Stomach (tissue), 9 donors: ENCODE results near the gene ELP2. TPM values are rescaled to one million over a fixed set of nuclear protein-coding genes. Genes with fewer than 3 reads are reported as not detected.
"Not testable (repeated sequence)": the region's sequence is repeated elsewhere in the genome, so short reads cannot be mapped to it uniquely, and the experiment has no call there.

ENCODE experiments used
- DNase-seq, 2 donors: peaks; one replicate each; pipeline versions ENCODE4 v3.0.0 to v3.0.0-alpha.2; 2013 to 2019
- H3K27ac ChIP-seq, 5 donors: fragments of 200-600 bp in 4 of 5; sonication (generic) in 4 of 5; one replicate each; pipeline ENCODE4 v1.5.1; 2013 to 2019; ENCODE audit warnings: mild to moderate bottlenecking in 1 of 5, moderate library complexity in 1 of 5
- H3K27me3 ChIP-seq, 3 donors: fragments of 200-600 bp; sonication (generic); one replicate each; pipeline ENCODE4 v1.5.1; 2017 to 2019; ENCODE audit warnings: mixed run types in 1 of 3
- H3K36me3 ChIP-seq, 4 donors: fragments of 200-600 bp; sonication (generic); 1 replicate in 3 of 4; 2 replicates in 1 of 4; pipeline ENCODE4 v1.5.1; 2016 to 2019
- H3K4me1 ChIP-seq, 4 donors: fragments of 200-600 bp; sonication (generic); one replicate each; pipeline ENCODE4 v1.5.1; 2016 to 2019
- H3K4me3 ChIP-seq, 4 donors: fragments of 200-600 bp; sonication (generic) in 3 of 4; one replicate each; pipeline ENCODE4 v1.5.1; 2016 to 2019; ENCODE audit warnings: mild to moderate bottlenecking in 1 of 4
- H3K9me3 ChIP-seq, 4 donors: fragments of 200-600 bp; sonication (generic); one replicate each; pipeline ENCODE4 v1.5.1; 2016 to 2019
- CTCF ChIP-seq, 7 experiments: fragments of 450-650 bp in 4 of 7; fragments of 200-600 bp in 3 of 7; sonication (generic) in 3 of 7; IDR thresholded peaks; one replicate each; pipeline ENCODE4 v1.5.1; 2016 to 2019; ENCODE audit warnings: antibody characterized with exemption in 7 of 7, control low read depth in 2 of 7, mild to moderate bottlenecking in 1 of 7
- EP300 ChIP-seq: sonication (generic); formaldehyde crosslinking; IDR thresholded peaks from one replicate; pipeline ENCODE4 v1.6.1; 2017; ENCODE audit warnings: antibody characterized with exemption
- POLR2A ChIP-seq, 4 donors: fragments of 450-650 bp; IDR thresholded peaks; one replicate each; pipeline ENCODE4 v1.6.1; 2016; ENCODE audit warnings: antibody characterized with exemption in 4 of 4, control low read depth in 2 of 4, mild to moderate bottlenecking in 1 of 4, moderate library complexity in 1 of 4
- POLR2AphosphoS5 ChIP-seq, 3 donors: sonication (generic); formaldehyde crosslinking; IDR thresholded peaks; one replicate each; pipeline ENCODE4 v1.6.1; 2016; ENCODE audit warnings: antibody characterized with exemption in 3 of 3
- WGBS, 5 donors: extraction: QIAGEN DNeasy Blood & Tissue Kit in 3 of 5; methylation state at CpG; one replicate each; pipeline versions ENCODE4 v1.1.5 to v1.1.7; 2013 to 2018; 5-methylcytosine and 5-hydroxymethylcytosine counted together
- intact Hi-C: fragments of 100-400 bp; cut with DNase I; formaldehyde crosslinking; loops from one replicate; pipeline ENCODE4 v1.15.1; 2023; ENCODE audit warnings: low total_unique reads
- polyA plus RNA-seq, 3 donors: library from polyadenylated mRNA; stranded (reverse); fragments of 200-250 nt; gene quantifications; one replicate each; pipeline ENCODE4 v1.2.3, GENCODE V29; 2013
- total RNA-seq, 5 donors: library from RNA; depleted of rRNA; stranded (reverse); fragments of >200 nt; gene quantifications; one replicate each; pipeline versions ENCODE4 v1.1.0 to v1.2.3, GENCODE V29; 2014 to 2016
- donor health status: healthy with polysubstance abuse.
- donor health status: Bipolar disorder and iron deficiency.
- donor health status: healthy.

Gene ELP2
- total and polyA plus RNA-seq, 8 donors, result 24.1 to 278 (median 63.4) TPM

- Histone ChIP-seq H3K9me3 (no peaks in the 10 kb centered on the region), H3K36me3 (peaks cover 41 to 100% (median 99%) of the 10 kb centered on the region in 4 donors), H3K27ac (no peak overlapping the region), H3K4me1 (no peaks in the 10 kb centered on the region), H3K27me3 (no peaks in the 10 kb centered on the region), H3K4me3 (no peak overlapping the region)
- no peak for DNase-seq
- no peak for TF ChIP-seq EP300
- no peak for TF ChIP-seq POLR2A (IDR thresholded peaks at IDR 0.05)
- TF ChIP-seq POLR2AphosphoS5 (IDR thresholded peaks at IDR 0.05), result no peak
- no peak for TF ChIP-seq CTCF (IDR thresholded peaks at IDR 0.05)
- intact Hi-C loops, result no loop called here
Observed at GRCh38 chr18:36157441-36157840, 27.7 kb downstream of the ELP2 start.

- DNase-seq, result no peak
- H3K36me3 ChIP-seq, result peaks cover 41 to 99% (median 98%) of the 10 kb centered on the region in 4 donors
- peak overlapping the region in 1 of 5 donors; percentile 16 for H3K27ac ChIP-seq
- no peaks in the 10 kb centered on the region for H3K27me3 ChIP-seq
- WGBS, 5 donors, result 70 to 88% (median 83%) methylated on average over 5 of the region's 5 CpGs
- TF ChIP-seq EP300 (no peak), POLR2AphosphoS5 (IDR thresholded peaks at IDR 0.05) (peak in 1 of 3 donors; percentile 7)
- H3K4me1 ChIP-seq, result no peaks in the 10 kb centered on the region
- no peaks in the 10 kb centered on the region for H3K9me3 ChIP-seq
- intact Hi-C loops, result no loop called here
- H3K4me3 ChIP-seq, result no peak overlapping the region
Observed at GRCh38 chr18:36158266-36158867, 28.7 kb downstream of the ELP2 start.

- peaks cover 56 to 100% (median 93%) of the 10 kb centered on the region in 4 donors for H3K36me3 ChIP-seq
- intact Hi-C loops, result no loop called here
- no peaks in the 10 kb centered on the region for H3K27me3 ChIP-seq
- DNase-seq, result no peak
- H3K4me1 ChIP-seq, result no peaks in the 10 kb centered on the region
- no peak overlapping the region for H3K27ac ChIP-seq
- WGBS, 5 donors, result 75 to 86% (median 77%) methylated on average over 4 of the region's 4 CpGs
- no peak overlapping the region for H3K4me3 ChIP-seq
- TF ChIP-seq POLR2A (IDR thresholded peaks at IDR 0.05) (no peak), EP300 (no peak), POLR2AphosphoS5 (IDR thresholded peaks at IDR 0.05) (no peak), CTCF (IDR thresholded peaks at IDR 0.05) (no peak)
- no peaks in the 10 kb centered on the region for H3K9me3 ChIP-seq
Observed at GRCh38 chr18:36160959-36161371, 31.3 kb downstream of the ELP2 start.

- no peaks in the 10 kb centered on the region for H3K27me3 ChIP-seq
- no peak for DNase-seq
- 74 to 95% (median 92%) methylated on average over 1 of the region's 1 CpG for WGBS, 5 donors
- intact Hi-C loops, result no loop called here
- no peaks in the 10 kb centered on the region for H3K9me3 ChIP-seq
- H3K36me3 ChIP-seq, result peaks cover 54 to 99% (median 91%) of the 10 kb centered on the region in 4 donors
- H3K4me1 ChIP-seq, result no peaks in the 10 kb centered on the region
- no peak overlapping the region for H3K4me3 ChIP-seq
- TF ChIP-seq POLR2AphosphoS5 (IDR thresholded peaks at IDR 0.05), result no peak
- no peak for TF ChIP-seq EP300
- TF ChIP-seq CTCF (IDR thresholded peaks at IDR 0.05), result no peak
- no peak for TF ChIP-seq POLR2A (IDR thresholded peaks at IDR 0.05)
- no peak overlapping the region for H3K27ac ChIP-seq
Observed at GRCh38 chr18:36162981-36163380, 33.3 kb downstream of the ELP2 start.

- Histone ChIP-seq H3K27ac (no peak overlapping the region), H3K36me3 (peaks cover 50 to 99% (median 91%) of the 10 kb centered on the region in 4 donors), H3K27me3 (no peaks in the 10 kb centered on the region), H3K4me1 (no peaks in the 10 kb centered on the region), H3K4me3 (no peak overlapping the region), H3K9me3 (no peaks in the 10 kb centered on the region)
- intact Hi-C loops, result no loop called here
- 94 to 100% (median 97%) methylated on average over 3 of the region's 3 CpGs for WGBS, 5 donors
- TF ChIP-seq POLR2A (IDR thresholded peaks at IDR 0.05), result no peak
- no peak for DNase-seq
Observed at GRCh38 chr18:36167692-36168218, 38.1 kb downstream of the ELP2 start.

- intact Hi-C loops, H3K4me3 ChIP-seq, H3K9me3 ChIP-seq, H3K27me3 ChIP-seq, H3K4me1 ChIP-seq, H3K27ac ChIP-seq, DNase-seq: not testable (repeated sequence)
- 82 to 95% (median 94%) methylated on average over 3 of the region's 3 CpGs for WGBS, 5 donors
- peaks cover 51 to 99% (median 92%) of the 10 kb centered on the region in 4 donors for H3K36me3 ChIP-seq
Observed at GRCh38 chr18:36168296-36168695, 38.6 kb downstream of the ELP2 start.
